Stimulated activated CD8-positive, alpha-beta memory T cell treated with anti-CD3 and anti-CD28 coated beads, Interleukin-4, amount 100 ng/mL, for 4 hours (primary cell): Measurements from ENCODE around the gene PIP5K1C.

ENCODE experiments used
- DNase-seq, 2 donors: peaks; one replicate each; pipeline ENCODE4 v3.0.0-alpha.2; 2020; ENCODE audit warnings: low read depth in 2 of 2, low spot score in 1 of 2

Gene PIP5K1C, protein sequence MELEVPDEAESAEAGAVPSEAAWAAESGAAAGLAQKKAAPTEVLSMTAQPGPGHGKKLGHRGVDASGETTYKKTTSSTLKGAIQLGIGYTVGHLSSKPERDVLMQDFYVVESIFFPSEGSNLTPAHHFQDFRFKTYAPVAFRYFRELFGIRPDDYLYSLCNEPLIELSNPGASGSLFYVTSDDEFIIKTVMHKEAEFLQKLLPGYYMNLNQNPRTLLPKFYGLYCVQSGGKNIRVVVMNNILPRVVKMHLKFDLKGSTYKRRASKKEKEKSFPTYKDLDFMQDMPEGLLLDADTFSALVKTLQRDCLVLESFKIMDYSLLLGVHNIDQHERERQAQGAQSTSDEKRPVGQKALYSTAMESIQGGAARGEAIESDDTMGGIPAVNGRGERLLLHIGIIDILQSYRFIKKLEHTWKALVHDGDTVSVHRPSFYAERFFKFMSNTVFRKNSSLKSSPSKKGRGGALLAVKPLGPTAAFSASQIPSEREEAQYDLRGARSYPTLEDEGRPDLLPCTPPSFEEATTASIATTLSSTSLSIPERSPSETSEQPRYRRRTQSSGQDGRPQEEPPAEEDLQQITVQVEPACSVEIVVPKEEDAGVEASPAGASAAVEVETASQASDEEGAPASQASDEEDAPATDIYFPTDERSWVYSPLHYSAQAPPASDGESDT

DNA sequence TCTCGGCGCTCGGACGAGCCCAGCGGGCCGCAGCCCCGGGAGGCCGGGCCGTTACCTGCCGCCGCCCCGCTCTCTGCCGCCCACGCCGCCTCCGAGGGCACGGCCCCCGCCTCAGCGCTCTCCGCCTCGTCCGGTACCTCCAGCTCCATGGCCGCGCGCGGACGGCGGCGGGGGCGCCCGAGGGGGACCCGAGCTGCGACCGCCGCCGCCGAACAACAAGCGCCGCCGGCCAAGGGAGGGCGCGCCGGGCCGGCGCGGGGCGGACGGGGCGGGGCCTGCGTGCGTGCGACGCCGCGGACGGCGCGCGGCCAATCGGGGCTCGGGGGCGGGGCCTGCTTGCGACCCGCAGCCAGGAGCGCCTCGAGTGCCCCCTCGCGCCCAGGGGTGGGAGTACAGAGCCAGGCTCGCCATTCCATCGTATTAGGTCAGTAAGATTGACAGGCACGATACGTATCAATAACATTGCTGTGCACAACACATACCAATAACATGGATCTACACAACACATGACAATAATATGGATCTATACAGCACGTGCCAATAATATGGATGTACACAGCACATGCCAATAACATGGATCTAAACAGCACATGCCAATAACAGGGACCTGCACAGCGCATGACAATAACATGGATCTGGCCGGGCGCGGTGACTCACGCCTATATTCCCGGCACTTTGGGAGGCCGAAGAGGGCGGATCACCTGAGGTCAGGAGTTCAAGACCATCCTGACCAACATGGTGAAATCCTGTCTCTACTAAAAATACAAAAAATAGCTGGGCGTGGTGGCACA, at the start of gene PIP5K1C:
TSS of gene PIP5K1C (minus strand) at position 227 of the 791 bp plus-strand sequence. CDS start at position 149, 78 bp downstream.
- peak; percentile 81 to 88 for DNase-seq

DNA sequence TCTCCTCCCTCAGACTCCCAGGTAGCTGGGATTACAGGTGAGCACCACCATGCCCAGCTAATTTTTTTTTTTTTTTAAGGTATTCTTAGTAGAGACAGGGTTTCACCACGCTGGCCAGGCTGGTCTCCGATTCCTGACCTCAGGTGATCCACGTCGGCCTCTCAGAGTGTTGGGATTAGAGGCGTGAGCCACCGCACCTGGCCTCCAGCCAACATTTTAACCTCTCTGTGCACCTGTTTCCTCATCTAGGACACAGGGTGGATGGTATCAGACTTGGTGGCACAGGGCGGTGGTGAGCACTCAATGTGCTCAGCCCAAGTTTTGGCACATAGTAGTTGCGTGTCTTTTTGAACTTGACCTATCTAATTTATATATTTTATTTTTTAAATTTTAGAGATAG, 48.7 kb upstream of the PIP5K1C start:
- DNase-seq = no peak

DNA sequence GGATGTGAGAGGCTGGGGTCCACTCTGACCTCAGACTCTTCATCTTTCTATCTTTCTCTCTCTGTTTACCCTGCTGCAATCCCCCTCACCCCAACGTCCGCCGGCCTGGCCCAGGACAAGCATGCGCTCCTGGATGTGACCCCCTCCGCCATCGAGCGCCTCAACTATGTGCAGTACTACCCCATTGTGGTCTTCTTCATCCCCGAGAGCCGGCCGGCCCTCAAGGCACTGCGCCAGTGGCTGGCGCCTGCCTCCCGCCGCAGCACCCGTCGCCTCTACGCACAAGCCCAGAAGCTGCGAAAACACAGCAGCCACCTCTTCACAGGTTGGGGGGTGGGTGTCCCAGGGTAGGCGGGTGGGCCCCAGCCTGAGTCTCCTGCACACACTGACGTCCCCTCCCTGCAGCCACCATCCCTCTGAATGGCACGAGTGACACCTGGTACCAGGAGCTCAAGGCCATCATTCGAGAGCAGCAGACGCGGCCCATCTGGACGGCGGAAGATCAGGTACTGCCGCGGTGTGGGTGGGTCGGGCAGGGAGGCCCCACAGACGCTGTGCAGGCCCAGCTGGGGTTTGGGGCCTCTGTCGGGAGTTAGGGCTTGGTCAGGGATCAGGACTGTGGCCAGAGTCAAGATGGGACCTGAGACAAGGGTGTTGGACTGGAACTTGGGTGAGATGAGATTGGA, 46.2 kb upstream of the PIP5K1C start:
- DNase-seq = no peak

DNA sequence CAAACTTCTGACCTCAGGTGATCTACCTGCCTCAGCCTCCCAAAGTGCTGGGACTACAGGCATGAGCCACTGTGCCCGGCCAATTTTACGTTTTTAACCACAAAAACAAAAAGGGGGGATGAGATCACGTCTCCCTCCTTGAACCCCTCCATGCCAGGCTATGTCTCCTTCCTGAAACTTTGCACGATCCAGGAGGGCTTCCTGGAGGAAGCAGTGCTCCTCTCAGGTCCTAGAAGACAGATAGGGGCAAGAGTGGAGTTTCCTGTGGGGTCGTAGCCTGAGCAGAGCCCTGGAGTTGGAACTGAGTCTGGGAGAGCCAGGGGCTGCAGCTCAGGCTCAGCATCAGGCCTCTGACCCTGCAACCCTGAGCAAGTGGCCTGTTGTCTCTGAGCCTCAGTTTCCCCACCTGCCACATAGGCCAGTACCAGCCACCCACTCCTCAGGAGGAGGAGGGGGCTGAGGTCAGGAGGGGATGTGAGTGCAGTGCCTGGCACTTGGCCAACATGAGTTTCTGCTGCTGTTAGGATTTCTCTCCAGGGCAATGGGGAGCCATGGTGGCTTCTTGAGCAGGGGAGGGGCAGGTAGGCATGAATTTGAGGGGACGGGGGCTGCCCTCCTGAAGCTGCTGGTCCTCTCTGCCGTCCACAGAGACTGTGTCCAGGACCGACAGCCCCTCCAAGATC, 45.2 kb upstream of the PIP5K1C start:
- no peak for DNase-seq

DNA sequence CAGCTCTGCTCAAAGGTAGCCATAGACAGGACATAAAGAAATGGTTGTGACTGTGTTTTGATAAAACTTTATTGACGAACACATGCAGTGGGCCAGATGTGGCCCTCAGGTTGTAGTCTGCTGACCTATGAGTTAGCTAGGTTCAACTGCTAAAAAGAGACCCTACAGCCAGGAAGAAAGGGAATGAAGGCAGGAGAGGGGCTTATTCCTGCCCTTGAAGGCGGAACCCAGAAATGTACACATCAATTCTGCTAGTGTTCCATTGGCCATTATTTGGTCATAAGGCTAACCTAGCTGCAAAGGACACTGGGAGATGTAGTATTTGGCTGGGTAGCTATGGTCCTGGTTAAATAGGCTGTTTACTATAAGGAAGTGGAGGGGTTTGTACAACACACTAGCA, 43.2 kb upstream of the PIP5K1C start:
- DNase-seq = no peak

DNA sequence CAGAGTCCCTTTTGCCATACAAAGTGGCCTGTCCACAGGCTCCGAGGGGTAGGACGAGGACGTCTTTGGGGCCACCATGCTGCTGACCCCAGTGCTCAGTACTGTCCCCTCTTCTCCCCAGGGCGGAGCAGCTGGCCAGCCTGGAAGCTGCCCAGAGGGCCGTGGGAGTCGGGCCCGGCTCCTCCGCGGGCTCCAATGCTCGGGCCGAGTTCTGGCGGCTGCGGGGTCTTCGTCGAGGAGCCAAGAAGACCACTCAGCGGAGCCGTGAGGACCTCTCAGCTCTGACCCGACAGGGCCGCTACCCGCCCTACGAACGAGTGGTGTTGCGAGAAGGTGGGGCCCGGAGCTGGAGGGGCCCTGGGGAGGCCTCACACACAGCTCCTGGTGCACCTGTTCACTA, 40.2 kb upstream of the PIP5K1C start:
- DNase-seq = no peak

DNA sequence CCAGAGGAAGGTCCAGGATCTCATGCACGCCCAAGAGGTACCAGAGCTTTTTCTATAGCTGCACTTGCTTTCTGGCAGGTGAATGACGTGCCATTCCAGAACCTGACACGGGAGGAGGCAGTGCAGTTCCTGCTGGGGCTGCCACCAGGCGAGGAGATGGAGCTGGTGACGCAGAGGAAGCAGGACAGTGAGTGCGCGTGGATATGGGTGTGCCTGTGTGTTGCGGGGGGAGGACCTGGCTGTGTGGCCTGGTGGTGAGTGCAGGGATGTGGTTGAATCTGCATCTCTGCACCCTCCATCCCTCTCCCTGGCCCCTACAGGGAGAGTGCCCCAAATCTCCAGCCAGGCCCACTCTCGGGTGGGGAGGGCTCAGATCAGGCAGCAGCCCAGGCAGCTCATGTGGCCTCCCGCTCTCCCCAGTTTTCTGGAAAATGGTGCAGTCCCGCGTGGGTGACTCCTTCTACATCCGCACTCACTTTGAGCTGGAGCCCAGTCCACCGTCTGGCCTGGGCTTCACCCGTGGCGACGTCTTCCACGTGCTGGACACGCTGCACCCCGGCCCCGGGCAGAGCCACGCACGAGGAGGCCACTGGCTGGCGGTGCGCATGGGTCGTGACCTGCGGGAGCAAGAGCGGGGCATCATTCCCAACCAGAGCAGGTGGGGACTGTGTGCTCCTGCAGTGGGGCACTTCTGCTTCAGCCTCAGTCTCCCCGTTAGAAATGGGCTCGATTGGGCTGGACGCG, 38.4 kb upstream of the PIP5K1C start:
- no peak for DNase-seq

DNA sequence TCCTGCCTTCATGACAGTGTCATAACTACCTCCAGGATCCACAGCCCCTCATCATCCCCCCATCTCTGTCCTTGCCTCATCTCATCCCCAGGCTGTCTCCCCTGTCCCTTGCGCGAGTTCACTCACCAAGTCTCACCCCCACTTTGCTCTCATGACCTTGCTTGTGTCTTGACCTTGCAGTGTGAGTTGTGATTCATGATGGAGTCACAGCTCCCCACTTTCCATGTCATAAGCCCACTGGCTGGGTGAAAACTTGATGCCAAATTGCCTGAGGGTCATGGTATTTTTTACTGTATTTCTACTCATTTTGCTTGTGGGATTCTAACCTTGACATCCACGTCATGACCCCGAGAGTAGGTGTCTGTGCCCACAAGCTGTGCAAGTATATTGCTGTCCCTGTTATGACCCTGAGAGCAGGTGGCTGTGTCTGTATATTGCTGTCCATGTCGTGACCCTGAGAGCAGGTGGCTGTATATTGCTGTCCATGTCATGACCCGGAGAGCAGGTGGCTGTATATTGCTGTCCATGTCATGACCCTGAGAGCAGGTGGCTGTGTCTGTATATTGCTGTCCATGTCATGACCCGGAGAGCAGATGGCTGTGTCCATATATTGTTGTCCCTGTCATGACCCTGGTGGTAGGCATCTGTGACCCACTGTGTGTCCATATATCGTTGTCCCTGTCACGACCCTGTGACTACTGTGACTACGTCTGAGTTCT, 37.4 kb upstream of the PIP5K1C start:
- DNase-seq = no peak

DNA sequence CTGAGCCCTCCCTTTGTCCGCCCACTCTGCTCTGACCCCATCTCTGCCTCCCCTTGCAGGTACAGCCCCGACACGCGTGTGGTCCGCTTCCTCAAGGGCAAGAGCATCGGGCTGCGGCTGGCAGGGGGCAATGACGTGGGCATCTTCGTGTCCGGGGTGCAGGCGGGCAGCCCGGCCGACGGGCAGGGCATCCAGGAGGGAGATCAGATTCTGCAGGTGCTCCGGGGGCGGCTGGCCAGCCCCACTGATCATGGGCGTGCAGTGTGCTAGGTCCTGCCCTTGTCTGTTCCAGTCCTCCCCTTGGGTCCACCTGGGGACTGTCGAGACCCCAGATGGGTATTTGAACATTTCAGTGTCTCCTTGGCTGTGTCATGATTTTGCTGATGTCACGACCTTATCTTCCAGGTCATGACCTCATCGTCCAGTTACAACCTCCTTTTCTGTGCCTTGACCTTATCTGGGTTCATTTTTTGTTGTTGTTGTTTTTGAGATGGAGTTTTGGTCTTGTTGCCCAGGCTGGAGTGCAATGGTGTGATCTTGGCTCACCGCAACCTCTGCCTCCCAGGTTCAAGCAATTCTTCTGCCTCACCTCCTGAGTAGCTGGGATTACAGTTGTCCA, 35.9 kb upstream of the PIP5K1C start:
- DNase-seq = no peak

DNA sequence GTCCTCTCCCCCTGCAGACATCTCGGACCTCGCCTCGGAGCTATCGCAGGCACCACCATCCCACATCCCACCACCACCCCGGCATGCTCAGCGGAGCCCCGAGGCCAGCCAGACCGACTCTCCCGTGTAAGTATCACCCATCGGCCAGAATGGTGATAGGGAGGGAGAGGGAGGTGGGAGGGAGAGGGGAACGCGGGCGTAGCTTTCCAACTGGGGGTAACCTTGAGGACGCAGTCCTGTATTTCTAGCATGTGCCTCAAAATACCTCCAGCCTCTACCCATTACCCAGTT, 34.0 kb upstream of the PIP5K1C start:
- DNase-seq = no peak

DNA sequence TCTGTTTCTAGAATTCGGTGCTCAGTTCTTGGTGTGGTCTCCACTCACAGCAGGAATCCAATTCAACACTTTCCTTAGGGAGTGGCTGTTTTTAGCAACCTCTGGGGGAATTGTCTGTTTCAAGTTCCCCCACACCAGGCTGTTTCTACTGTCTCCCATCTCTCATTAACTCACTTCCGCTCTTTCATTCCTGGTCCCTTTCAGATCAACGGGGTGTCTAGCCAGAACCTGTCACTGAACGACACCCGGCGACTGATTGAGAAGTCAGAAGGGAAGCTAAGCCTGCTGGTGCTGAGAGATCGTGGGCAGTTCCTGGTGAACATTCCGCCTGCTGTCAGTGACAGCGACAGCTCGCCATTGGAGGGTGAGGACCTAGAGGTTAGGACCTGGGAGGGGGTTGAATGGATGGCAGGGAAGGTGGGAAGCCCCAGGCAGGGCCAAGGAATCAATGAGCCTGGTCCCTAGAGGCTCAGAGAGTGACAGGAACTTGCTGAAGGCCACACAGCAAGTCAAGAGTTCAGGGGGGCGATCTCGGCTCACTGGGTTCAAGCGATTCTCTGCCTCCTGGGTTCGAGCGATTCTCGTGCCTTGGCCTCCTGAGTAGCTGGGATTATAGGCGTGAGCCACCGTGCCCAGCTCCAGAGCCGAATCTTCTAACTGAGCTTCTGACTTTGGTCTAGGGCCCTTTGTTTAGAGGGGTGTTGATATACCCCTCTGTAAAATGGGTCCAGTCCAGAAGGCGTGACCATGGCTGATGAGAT, 33.5 kb upstream of the PIP5K1C start:
- no peak for DNase-seq

DNA sequence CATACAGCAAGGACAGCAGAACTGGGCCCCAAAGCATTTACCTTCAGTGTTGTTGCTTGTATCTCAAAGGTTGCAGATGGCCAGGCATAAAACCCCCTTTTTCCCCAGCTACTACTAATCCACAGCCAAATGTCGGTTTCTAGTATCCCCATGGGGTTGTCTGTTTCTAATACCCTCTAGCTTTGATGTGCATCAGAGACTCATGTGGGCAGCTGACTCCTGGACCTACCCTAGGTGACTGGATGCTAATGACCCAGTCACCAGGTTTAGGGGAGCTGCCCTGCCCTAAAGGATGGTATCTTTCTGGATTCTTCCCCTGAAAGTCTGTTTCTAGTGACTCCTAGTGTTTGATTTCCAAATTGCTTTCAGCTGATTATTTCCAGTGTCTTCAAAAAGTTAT, 31.8 kb upstream of the PIP5K1C start:
- no peak for DNase-seq

DNA sequence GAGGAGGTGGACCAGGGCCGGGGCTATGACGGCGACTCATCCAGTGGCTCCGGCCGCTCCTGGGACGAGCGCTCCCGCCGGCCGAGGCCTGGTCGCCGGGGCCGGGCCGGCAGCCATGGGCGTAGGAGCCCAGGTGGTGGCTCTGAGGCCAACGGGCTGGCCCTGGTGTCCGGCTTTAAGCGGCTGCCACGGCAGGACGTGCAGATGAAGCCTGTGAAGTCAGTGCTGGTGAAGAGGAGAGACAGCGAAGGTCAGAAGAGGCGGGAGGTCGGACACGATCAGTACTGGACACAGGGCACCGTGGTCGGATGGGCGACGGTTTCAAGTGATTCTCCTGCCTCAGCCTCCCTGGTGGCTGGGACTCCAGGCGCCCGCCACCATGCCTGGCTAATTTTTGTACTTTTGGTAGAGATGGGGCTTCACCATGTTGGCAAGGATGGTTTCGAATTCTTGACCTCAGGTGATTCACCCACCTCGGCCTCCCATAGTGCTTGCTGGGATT, 30.2 kb upstream of the PIP5K1C start:
- no peak for DNase-seq

DNA sequence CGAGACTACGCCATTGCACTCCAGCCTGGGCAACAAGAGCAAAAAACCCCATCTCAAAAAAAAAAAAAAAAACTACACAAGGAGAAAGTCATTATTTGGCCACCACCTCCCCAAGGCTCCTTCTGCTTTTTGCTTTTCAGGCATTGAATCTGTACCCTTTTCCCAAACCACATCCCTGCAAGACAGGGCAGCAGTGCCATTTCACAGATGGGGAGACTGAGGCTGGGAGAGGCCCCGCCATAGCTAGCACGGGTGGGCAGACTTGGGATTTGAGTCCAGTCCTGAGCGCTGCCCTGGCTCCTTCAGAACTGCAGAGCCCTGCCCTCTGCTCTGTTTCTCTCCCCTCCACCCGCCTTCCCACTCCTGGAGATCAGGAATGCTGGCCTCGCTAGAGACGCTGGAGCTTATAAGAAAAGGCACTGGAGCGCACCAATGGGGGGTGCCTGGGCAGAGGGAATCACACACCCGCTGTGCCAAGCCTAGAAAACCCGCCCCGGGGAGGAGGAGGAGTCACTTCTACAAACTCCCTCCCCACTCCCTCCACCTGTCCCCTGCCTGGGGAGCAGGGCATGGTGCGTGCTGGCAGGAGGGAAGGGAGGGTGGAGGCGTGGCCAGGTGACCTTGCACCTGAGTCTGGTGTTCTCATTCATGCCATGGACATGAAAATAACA, 25.5 kb upstream of the PIP5K1C start:
- DNase-seq = no peak

DNA sequence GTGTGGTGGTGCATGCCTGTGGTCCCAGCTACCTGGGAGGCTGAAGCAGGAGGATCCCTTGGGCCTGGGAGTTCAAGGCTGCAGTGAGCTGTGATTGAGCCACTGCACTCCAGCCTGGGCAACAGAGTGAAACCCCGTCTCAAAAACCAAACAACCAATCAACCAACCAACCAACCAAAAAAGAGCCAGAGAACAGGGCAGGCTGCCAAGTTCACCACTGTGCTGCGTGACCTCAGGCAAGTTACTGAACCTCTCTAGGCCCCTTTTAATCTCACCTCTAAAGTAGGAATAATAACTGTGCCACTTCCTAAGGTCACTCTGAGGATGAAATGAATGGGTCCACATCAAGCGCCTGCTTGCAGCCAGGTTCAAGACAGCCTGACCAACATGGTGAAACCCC, 24.9 kb upstream of the PIP5K1C start:
- no peak for DNase-seq

DNA sequence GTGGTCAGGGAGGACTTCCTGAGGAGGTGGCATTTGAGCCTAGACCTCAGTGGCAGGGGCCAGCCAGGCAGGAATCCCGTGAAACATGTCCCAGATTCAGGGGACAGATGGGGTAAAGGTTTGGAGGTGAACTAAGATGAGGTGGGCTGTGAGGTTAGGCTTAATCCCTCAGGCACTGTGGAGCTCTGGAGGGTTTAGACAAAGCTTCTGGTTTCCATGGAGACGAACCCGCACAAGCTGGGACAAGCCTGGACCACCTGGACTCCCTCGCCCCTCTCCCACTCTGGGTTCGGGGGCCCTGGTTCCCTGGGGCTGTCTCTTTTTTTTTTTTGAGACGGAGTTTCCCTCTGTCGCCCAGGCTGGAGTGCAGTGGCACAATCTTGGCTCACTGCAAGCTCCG, 23.6 kb upstream of the PIP5K1C start:
- DNase-seq = no peak

DNA sequence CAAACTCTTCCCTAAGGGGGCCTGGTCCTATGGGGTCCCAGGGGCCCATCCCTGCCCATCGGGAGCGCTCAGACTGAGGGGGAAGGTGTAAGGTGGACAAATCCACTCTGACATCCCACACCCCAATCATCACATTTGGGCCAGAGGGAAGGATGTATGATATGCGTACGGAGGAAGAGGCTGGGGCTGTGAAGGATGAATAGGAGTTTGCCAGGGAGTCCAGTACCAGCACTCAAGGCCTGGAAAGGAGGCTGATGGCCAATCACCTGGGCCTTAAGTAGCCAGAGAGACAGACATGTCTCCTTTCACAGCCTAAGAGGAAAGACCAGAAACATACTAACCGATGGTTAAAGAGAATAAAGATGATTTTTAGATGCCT, 22.8 kb upstream of the PIP5K1C start:
- no peak for DNase-seq
